OCI-LY3 (cell line): ENCODE results near the gene CREB3.

Experiments used
- H2AFZ ChIP-seq: fragments of 200-600, 300-600 bp; shearing (Covaris generic); 2 replicates; pipeline ENCODE4 v1.6.0; 2014; ENCODE audit warnings: antibody characterized with exemption, low read depth, low read length
- H3K27ac ChIP-seq: fragments of 200-600, 300-600 bp; sonication (generic); 2 replicates; pipeline ENCODE4 v1.5.1; 2014; ENCODE audit warnings: mild to moderate bottlenecking, low read length, moderate library complexity, mixed read lengths
- H3K27me3 ChIP-seq: fragments of 200-600, 300-600 bp; sonication (generic); 2 replicates; pipeline ENCODE4 v1.6.1; 2014; ENCODE audit warnings: low read depth, low read length, mixed read lengths
- H3K36me3 ChIP-seq: fragments of 200-600, 300-600 bp; sonication (generic); replicated peaks from 2 replicates; pipeline ENCODE3; 2014; ENCODE audit warnings: low read depth, low read length, mixed read lengths
- H3K4me1 ChIP-seq: fragments of 300-600, 200-600 bp; sonication (generic); 2 replicates; pipeline ENCODE4 v1.6.1; 2014; ENCODE audit warnings: low read length, mixed read lengths
- H3K4me2 ChIP-seq: fragments of 200-600, 300-600 bp; sonication (generic); 2 replicates; pipeline ENCODE4 v1.6.1; 2014; ENCODE audit warnings: low read length, mixed read lengths
- H3K4me3 ChIP-seq: fragments of 300-600, 200-600 bp; sonication (generic); 2 replicates; pipeline ENCODE4 v1.5.1; 2014; ENCODE audit warnings: antibody characterized with exemption, mild to moderate bottlenecking, low read length, moderate library complexity
- H3K79me2 ChIP-seq: fragments of 300-600, 200-600 bp; shearing (Covaris generic); 2 replicates; pipeline ENCODE4 v1.6.1; 2014; ENCODE audit warnings: mild to moderate bottlenecking, low read length, mixed read lengths
- H3K9ac ChIP-seq: fragments of 300-600, 200-600 bp; shearing (Covaris generic); 2 replicates; pipeline ENCODE4 v1.6.0; 2014; ENCODE audit warnings: mild to moderate bottlenecking, low read length, moderate library complexity
- H3K9me3 ChIP-seq: fragments of 200-600, 300-600 bp; shearing (Covaris generic); 2 replicates; pipeline ENCODE4 v1.6.1; 2014; ENCODE audit warnings: low read length, mixed read lengths; ENCODE audit not compliant: insufficient read depth
- H4K20me1 ChIP-seq: fragments of 200-600, 300-600 bp; sonication (generic); 2 replicates; pipeline ENCODE4 v1.6.1; 2016; ENCODE audit warnings: low read length, mixed read lengths; ENCODE audit not compliant: insufficient read depth
- EZH2phosphoT487 ChIP-seq: fragments of 200-600 bp; shearing (Covaris generic); IDR thresholded peaks from 2 replicates; pipeline ENCODE4 v1.6.1; 2018; ENCODE audit warnings: antibody characterized with exemption, mixed run types, low read depth
- TF ChIP-seq, protein P1 (sequence below): fragments of 200-600, 300-600 bp; sonication (generic); IDR thresholded peaks from 2 replicates; pipeline ENCODE4 v1.5.1; 2014; ENCODE audit warnings: antibody characterized with exemption, low read length, low read depth

Gene CREB3

DNA sequence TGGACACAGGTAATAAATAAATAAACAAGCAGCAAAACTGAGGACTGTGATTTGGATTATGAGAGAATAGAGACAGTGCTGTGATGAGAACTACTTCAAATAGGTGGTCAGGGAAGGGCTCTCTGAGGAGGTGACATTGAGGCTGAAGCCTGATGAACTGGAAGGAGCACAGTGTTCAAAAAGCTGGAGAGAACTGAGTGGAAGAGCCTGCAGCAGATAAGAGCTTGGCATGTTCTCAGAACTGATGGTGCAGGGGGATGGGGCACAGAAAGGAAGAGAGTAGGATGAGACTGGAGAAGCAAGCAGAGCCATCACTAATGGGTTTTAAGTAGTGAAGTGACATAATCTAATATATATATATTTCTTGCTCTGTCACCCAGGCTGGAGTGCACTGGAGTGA lies 31.5 kb upstream of the CREB3 start:
- peaks cover 84% of the 10 kb centered on the region for H3K36me3 ChIP-seq

DNA sequence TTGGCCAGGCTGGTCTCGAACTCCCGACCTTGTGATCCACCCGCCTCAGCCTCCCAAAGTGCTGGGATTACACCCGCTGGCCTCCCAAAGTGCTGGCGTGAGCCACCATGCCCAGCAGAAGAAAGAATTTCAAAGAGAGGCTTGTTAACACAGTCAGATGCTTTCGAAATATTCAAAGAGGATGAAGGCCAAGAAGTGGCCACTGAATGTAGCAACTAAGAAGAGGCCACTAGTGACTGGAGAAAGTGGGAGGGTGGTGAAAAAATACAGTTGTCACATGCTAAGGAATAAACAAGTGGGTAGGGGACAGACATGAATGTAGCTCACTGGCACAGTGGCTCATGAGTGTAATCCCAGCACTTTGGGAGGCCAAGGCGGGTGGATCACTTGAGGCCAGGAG lies 29.8 kb upstream of the CREB3 start:
- TF ChIP-seq, protein P1, sequence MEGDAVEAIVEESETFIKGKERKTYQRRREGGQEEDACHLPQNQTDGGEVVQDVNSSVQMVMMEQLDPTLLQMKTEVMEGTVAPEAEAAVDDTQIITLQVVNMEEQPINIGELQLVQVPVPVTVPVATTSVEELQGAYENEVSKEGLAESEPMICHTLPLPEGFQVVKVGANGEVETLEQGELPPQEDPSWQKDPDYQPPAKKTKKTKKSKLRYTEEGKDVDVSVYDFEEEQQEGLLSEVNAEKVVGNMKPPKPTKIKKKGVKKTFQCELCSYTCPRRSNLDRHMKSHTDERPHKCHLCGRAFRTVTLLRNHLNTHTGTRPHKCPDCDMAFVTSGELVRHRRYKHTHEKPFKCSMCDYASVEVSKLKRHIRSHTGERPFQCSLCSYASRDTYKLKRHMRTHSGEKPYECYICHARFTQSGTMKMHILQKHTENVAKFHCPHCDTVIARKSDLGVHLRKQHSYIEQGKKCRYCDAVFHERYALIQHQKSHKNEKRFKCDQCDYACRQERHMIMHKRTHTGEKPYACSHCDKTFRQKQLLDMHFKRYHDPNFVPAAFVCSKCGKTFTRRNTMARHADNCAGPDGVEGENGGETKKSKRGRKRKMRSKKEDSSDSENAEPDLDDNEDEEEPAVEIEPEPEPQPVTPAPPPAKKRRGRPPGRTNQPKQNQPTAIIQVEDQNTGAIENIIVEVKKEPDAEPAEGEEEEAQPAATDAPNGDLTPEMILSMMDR, result no peak
- no peak for TF ChIP-seq EZH2phosphoT487

More for the DNA sequence above, 31.5 kb upstream of the CREB3 start:
- H3K4me1 ChIP-seq, result no peaks in the 10 kb centered on the region
- no peak overlapping the region for H3K27ac ChIP-seq
- no peaks in the 10 kb centered on the region for H3K79me2 ChIP-seq
- no peak overlapping the region for H3K9ac ChIP-seq
- no peaks in the 10 kb centered on the region; the same call in 1 of the 2 replicates for H4K20me1 ChIP-seq
- H2AFZ ChIP-seq, result no peak overlapping the region
- no peaks in the 10 kb centered on the region for H3K27me3 ChIP-seq
- H3K9me3 ChIP-seq, result no peaks in the 10 kb centered on the region
- TF ChIP-seq, protein P1, result no peak
- no peak for TF ChIP-seq EZH2phosphoT487
- H3K4me3 ChIP-seq, result no peak overlapping the region
- H3K4me2 ChIP-seq, result no peak overlapping the region

DNA sequence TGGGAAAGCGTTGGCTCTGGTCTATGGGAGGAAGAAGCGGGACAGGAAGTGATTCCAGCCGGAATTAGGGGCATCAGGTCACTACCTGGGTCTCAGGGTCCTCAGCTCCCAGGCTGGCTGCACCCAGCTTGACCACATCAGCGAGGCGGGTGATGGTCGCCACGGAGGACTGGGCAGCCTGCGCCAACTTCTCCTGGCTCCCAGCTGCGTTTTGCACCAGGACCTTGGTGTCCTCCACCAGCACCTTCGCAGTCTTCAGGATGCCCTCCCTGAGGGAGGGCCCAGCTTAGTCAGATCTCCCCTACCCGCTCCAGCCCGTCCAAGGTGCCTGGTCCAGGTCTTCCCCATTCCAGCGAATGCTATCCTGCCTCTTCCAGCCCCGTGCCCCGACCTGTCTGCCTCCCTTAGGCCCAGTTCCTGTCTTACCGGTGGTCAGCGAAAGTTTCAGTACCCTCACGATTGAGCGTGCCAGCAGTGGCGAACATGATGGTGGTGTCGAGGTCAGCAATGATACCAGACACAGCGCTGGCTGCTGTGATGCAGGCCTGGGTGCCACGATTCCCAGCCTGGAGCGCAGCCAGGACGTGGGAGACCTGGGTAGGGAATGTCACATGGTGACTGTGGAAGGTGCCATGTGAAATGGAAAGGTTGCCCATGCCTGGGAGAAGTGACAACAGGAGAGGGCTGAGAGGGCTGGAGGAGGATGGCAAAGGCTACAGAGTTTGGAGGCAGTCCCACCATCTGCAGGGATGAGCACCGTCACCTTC lies 28.4 kb upstream of the CREB3 start:
- Histone ChIP-seq H3K79me2 (no peaks in the 10 kb centered on the region), H3K27me3 (no peaks in the 10 kb centered on the region), H3K4me3 (no peak overlapping the region), H3K27ac (no peak overlapping the region), H2AFZ (no peak overlapping the region), H3K9ac (no peak overlapping the region), H3K4me2 (no peak overlapping the region), H3K36me3 (peaks cover 85% of the 10 kb centered on the region), H3K9me3 (no peaks in the 10 kb centered on the region), H3K4me1 (no peaks in the 10 kb centered on the region), H4K20me1 (no peaks in the 10 kb centered on the region)
- TF ChIP-seq, protein P1, result no peak
- TF ChIP-seq EZH2phosphoT487, result no peak

More for the DNA sequence above, 29.8 kb upstream of the CREB3 start:
- peaks cover 88% of the 10 kb centered on the region for H3K36me3 ChIP-seq
- H3K4me3 ChIP-seq, result no peak overlapping the region
- H3K27ac ChIP-seq, result no peak overlapping the region
- no peaks in the 10 kb centered on the region for H3K27me3 ChIP-seq
- H3K79me2 ChIP-seq, result no peaks in the 10 kb centered on the region
- H4K20me1 ChIP-seq, result no peaks in the 10 kb centered on the region
- no peaks in the 10 kb centered on the region for H3K4me1 ChIP-seq
- H2AFZ ChIP-seq, result no peak overlapping the region
- no peaks in the 10 kb centered on the region for H3K9me3 ChIP-seq
- no peak overlapping the region for H3K4me2 ChIP-seq
- no peak overlapping the region for H3K9ac ChIP-seq

DNA sequence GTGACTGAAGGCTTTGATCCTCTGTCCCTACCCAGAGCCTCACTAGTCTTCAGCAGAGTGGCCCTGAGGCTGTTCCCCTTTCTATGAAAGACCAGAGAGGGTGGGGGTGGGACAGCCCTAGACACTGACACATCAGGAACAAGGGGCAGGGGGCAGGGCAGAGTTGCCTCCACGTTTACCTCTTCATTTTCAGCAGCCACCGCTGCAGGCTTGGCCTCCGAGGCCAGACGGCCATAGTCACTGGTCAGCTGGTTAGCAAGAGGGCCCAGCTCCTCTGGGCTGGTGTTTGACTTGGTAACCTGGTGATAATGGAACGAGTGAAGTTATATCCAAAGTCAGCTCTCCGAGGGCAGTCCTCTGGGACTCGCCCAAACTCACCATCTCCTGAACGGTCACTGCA lies 27.1 kb upstream of the CREB3 start:
- no peak for TF ChIP-seq EZH2phosphoT487
- TF ChIP-seq, protein P1, result no peak
- Histone ChIP-seq H3K4me2 (no peak overlapping the region), H3K79me2 (no peaks in the 10 kb centered on the region), H3K4me3 (no peak overlapping the region), H3K4me1 (no peaks in the 10 kb centered on the region), H3K27ac (no peak overlapping the region), H3K9me3 (no peaks in the 10 kb centered on the region), H3K27me3 (no peaks in the 10 kb centered on the region), H4K20me1 (no peaks in the 10 kb centered on the region), H3K36me3 (peaks cover 78% of the 10 kb centered on the region), H3K9ac (no peak overlapping the region), H2AFZ (no peak overlapping the region)
